H9 (cell line): Measurements from ENCODE around the gene SIRT7. TPM values are rescaled to one million over a fixed set of nuclear protein-coding genes. Genes with fewer than 3 reads are reported as not detected.

Experiments used
- DNase-seq: peaks from one replicate; pipeline ENCODE4 v3.0.0-alpha.2; 2017
- H2AFZ ChIP-seq: one replicate; pipeline ENCODE4 v1.6.1; 2013; ENCODE audit warnings: mild to moderate bottlenecking, low read length, control low read depth, moderate library complexity
- H2AK5ac ChIP-seq: 2 replicates; pipeline ENCODE4 v1.6.1; 2013; ENCODE audit warnings: low read length, control low read depth, mixed read lengths; ENCODE audit not compliant: insufficient read length
- H2BK120ac ChIP-seq: one replicate; pipeline ENCODE4 v1.6.1; 2013; ENCODE audit warnings: low read depth, mild to moderate bottlenecking, low read length, control low read depth, inconsistent platforms; ENCODE audit not compliant: poor library complexity, severe bottlenecking
- H2BK12ac ChIP-seq: 2 replicates; pipeline ENCODE4 v1.6.1; 2013; ENCODE audit warnings: low read length, control low read depth, mixed read lengths, low read depth; ENCODE audit not compliant: insufficient read length
- H2BK15ac ChIP-seq: 2 replicates; pipeline ENCODE4 v1.6.1; 2013; ENCODE audit warnings: low read depth, low read length, control low read depth
- H2BK20ac ChIP-seq: one replicate; pipeline ENCODE4 v1.6.1; 2013; ENCODE audit warnings: low read depth, mild to moderate bottlenecking, low read length, control low read depth, inconsistent platforms; ENCODE audit not compliant: poor library complexity, severe bottlenecking
- H2BK5ac ChIP-seq: 2 replicates; pipeline ENCODE4 v1.6.1; 2013; ENCODE audit warnings: low read length, control low read depth, mixed read lengths; ENCODE audit not compliant: insufficient read length
- H3K14ac ChIP-seq: 2 replicates; pipeline ENCODE4 v1.6.1; 2013; ENCODE audit warnings: low read length, control low read depth; ENCODE audit not compliant: insufficient read depth
- H3K18ac ChIP-seq: 2 replicates; pipeline ENCODE4 v1.6.1; 2013; ENCODE audit warnings: low read depth, mild to moderate bottlenecking, mixed read lengths, low read length, control low read depth; ENCODE audit not compliant: insufficient read length
- H3K23ac ChIP-seq: 2 replicates; pipeline ENCODE4 v1.6.1; 2013; ENCODE audit warnings: low read length, control low read depth, mixed read lengths, low read depth; ENCODE audit not compliant: insufficient read length
- H3K23me2 ChIP-seq: 2 replicates; pipeline ENCODE4 v1.6.1; 2013; ENCODE audit warnings: low read depth, mild to moderate bottlenecking, mixed read lengths, low read length, control low read depth; ENCODE audit not compliant: insufficient read length, poor library complexity, severe bottlenecking
- H3K27ac ChIP-seq: 2 replicates; pipeline ENCODE4 v1.5.1; 2013; ENCODE audit warnings: low read length, control low read depth, mixed read lengths, low read depth; ENCODE audit not compliant: insufficient read length
- H3K27me3 ChIP-seq: 2 replicates; pipeline ENCODE4 v1.6.1; 2013; ENCODE audit warnings: low read length, control low read depth, inconsistent platforms; ENCODE audit not compliant: insufficient read depth
- H3K4ac ChIP-seq: 2 replicates; pipeline ENCODE4 v1.6.1; 2013; ENCODE audit warnings: low read depth, mild to moderate bottlenecking, control low read depth, inconsistent platforms, low read length, moderate library complexity
- H3K4me1 ChIP-seq: 2 replicates; pipeline ENCODE4 v1.6.1; 2013; ENCODE audit warnings: low read length, control low read depth, inconsistent platforms; ENCODE audit not compliant: insufficient read depth
- H3K4me2 ChIP-seq: 2 replicates; pipeline ENCODE4 v1.6.1; 2013; ENCODE audit warnings: low read length, control low read depth, mixed read lengths; ENCODE audit not compliant: insufficient read length, insufficient read depth
- H3K56ac ChIP-seq: 2 replicates; pipeline ENCODE4 v1.6.1; 2013; ENCODE audit warnings: low read depth, mild to moderate bottlenecking, mixed read lengths, low read length, control low read depth; ENCODE audit not compliant: insufficient read length
- H3K79me1 ChIP-seq: 2 replicates; pipeline ENCODE4 v1.6.1; 2013; ENCODE audit warnings: low read depth, mild to moderate bottlenecking, moderate library complexity, low read length, control low read depth, inconsistent platforms; ENCODE audit not compliant: insufficient read depth, poor library complexity, severe bottlenecking
- H3K79me2 ChIP-seq: 2 replicates; pipeline ENCODE4 v1.6.1; 2013; ENCODE audit warnings: low read length, control low read depth, inconsistent platforms; ENCODE audit not compliant: insufficient read depth
- H3K9ac ChIP-seq: 2 replicates; pipeline ENCODE4 v1.6.1; 2013; ENCODE audit warnings: low read length, control low read depth, mixed read lengths; ENCODE audit not compliant: insufficient read length; ENCODE audit errors: extremely low read depth
- H3K9me3 ChIP-seq: one replicate; pipeline ENCODE4 v1.6.1; 2013; ENCODE audit warnings: low read depth, low read length, inconsistent platforms; ENCODE audit not compliant: control insufficient read depth
- H3T11ph ChIP-seq: one replicate; pipeline ENCODE4 v1.6.1; 2013; ENCODE audit warnings: mild to moderate bottlenecking, low read length, control low read depth, inconsistent platforms
- H4K20me1 ChIP-seq: one replicate; pipeline ENCODE4 v1.6.1; 2013; ENCODE audit not compliant: control insufficient read depth, insufficient read length, insufficient read depth
- H4K5ac ChIP-seq: 2 replicates; pipeline ENCODE4 v1.6.1; 2013; ENCODE audit warnings: low read depth, mild to moderate bottlenecking, mixed read lengths, low read length, control low read depth; ENCODE audit not compliant: insufficient read length
- H4K8ac ChIP-seq: replicated peaks from 2 replicates; pipeline ENCODE4 v1.6.1; 2013; ENCODE audit warnings: low read length, control low read depth, mixed read lengths, low read depth; ENCODE audit not compliant: insufficient read length
- H4K91ac ChIP-seq: 2 replicates; pipeline ENCODE4 v1.6.1; 2013; ENCODE audit warnings: low read depth, mild to moderate bottlenecking, moderate library complexity, mixed read lengths, low read length, control low read depth; ENCODE audit not compliant: insufficient read length
- H3K27ac Mint-ChIP-seq, 3 experiments: 2 replicates in 2 of 3; 3 replicates in 1 of 3; pipeline ENCODE4 v1.8.0; 2020 to 2021; ENCODE audit warnings: mixed read lengths in 3 of 3, mild to moderate bottlenecking in 1 of 3, moderate library complexity in 1 of 3
- H3K27me3 Mint-ChIP-seq: 2 replicates; pipeline ENCODE4 v1.8.0; 2021; ENCODE audit warnings: low read depth, mild to moderate bottlenecking, moderate library complexity, mixed read lengths
- H3K36me3 Mint-ChIP-seq, 3 experiments: 2 replicates in 2 of 3; 3 replicates in 1 of 3; pipeline ENCODE4 v1.8.0; 2020 to 2021; ENCODE audit warnings: low read depth in 3 of 3, mixed read lengths in 3 of 3; ENCODE audit not compliant: insufficient read depth in 1 of 3
- H3K4me1 Mint-ChIP-seq, 2 experiments: 2 replicates each; pipeline ENCODE4 v1.8.0; 2020; ENCODE audit warnings: mixed read lengths in 2 of 2
- H3K4me3 Mint-ChIP-seq, 2 experiments: 2 replicates in 1 of 2; 3 replicates in 1 of 2; pipeline ENCODE4 v1.8.0; 2020 to 2021; ENCODE audit warnings: mild to moderate bottlenecking in 2 of 2, mixed read lengths in 2 of 2, moderate library complexity in 1 of 2
- H3K9me3 Mint-ChIP-seq, 2 experiments: 2 replicates in 1 of 2; 3 replicates in 1 of 2; pipeline ENCODE4 v1.8.0; 2020; ENCODE audit warnings: mild to moderate bottlenecking in 2 of 2, mixed read lengths in 2 of 2, moderate library complexity in 1 of 2
- CTCF ChIP-seq: fragments of 200-600 bp; sonication (generic); conservative IDR thresholded peaks from 3 replicates; pipeline ENCODE4 v1.8.0; 2021; ENCODE audit warnings: antibody characterized with exemption, mild to moderate bottlenecking
- WGBS: extraction: QIAGEN DNeasy Blood & Tissue Kit; methylation state at CpG from one replicate; pipeline ENCODE4 v1.1.7; 2013; ENCODE audit warnings: missing lambda C conversion rate, low lambda C conversion rate, mixed read lengths; ENCODE audit not compliant: insufficient read length; ENCODE audit errors: extremely low coverage; 5-methylcytosine and 5-hydroxymethylcytosine counted together
- total RNA-seq: library from RNA; stranded (reverse); gene quantifications from 2 replicates; pipeline ENCODE4 v1.2.1, GENCODE V29; 2021

Gene SIRT7
- total RNA-seq, 1 experiment from 2014 or later, result 29.7 TPM

- H2BK15ac ChIP-seq, result no peak overlapping the region
- H3K27ac ChIP-seq, result no peak overlapping the region
- Mint-ChIP-seq H3K27ac (peak overlapping the region in 2 of 3 experiments; percentile 19 to 27; a peak in 1 of 7 replicates), H3K9me3 (no peaks in the 10 kb centered on the region), H3K36me3 (peaks cover 57 to 89% (median 75%) of the 10 kb centered on the region in 3 experiments), H3K4me1 (peaks cover 3 to 11% of the 10 kb centered on the region in 2 experiments; a peak in 3 of 4 replicates), H3K4me3 (peak overlapping the region in 1 of 2 experiments; percentile 62; a peak in 2 of 5 replicates), H3K27me3 (0 out of 2 replicates have a peak, but pooled peaks cover 1% of the 10 kb centered on the region)
- H2BK12ac ChIP-seq, result no peak overlapping the region
- H3T11ph ChIP-seq, result no peak overlapping the region
- H3K23me2 ChIP-seq, result peaks cover 3% of the 10 kb centered on the region
- no peak overlapping the region for H3K4me2 ChIP-seq
- H2AFZ ChIP-seq, result no peak overlapping the region
- no peak overlapping the region for H2AK5ac ChIP-seq
- no peak overlapping the region for H3K18ac ChIP-seq
- H2BK120ac ChIP-seq, result no peak overlapping the region
- H3K9me3 ChIP-seq, result no peaks in the 10 kb centered on the region
- no peaks in the 10 kb centered on the region for H4K20me1 ChIP-seq
- no peak overlapping the region for H2BK5ac ChIP-seq
- H3K56ac ChIP-seq, result no peak overlapping the region
- no peak overlapping the region for H3K14ac ChIP-seq
- no peak overlapping the region for H3K4ac ChIP-seq
- no peak overlapping the region for H3K23ac ChIP-seq
- WGBS, result no CpG with 5 or more reads among the region's 10 CpGs
- H3K79me2 ChIP-seq, result peaks cover 11% of the 10 kb centered on the region; the same call in 1 of the 2 replicates
- no peaks in the 10 kb centered on the region for H3K4me1 ChIP-seq
- H3K27me3 ChIP-seq, result no peaks in the 10 kb centered on the region
- peaks cover 19% of the 10 kb centered on the region for H3K79me1 ChIP-seq
- H2BK20ac ChIP-seq, result no peak overlapping the region
- no peak for TF ChIP-seq CTCF
- H3K9ac ChIP-seq, result no peak overlapping the region
- DNase-seq, result no peak
- no peak overlapping the region for H4K91ac ChIP-seq
- no peak overlapping the region for H4K8ac ChIP-seq
- no peak overlapping the region for H4K5ac ChIP-seq
Observed at GRCh38 chr17:81885454-81885853, 32.5 kb downstream of the SIRT7 start.
